NK-92 treated with Interleukin-12 subunit alpha and Interleukin-12 subunit beta, amount 100 ng/mL, for 24 hours (cell line): ENCODE results near the gene EGFLAM.
"Not testable (repeated sequence)": the region's sequence is repeated elsewhere in the genome, so short reads cannot be mapped to it uniquely, and the experiment has no call there.

Source experiments
- DNase-seq: peaks from one replicate; lab custom pipeline; 2025; lab: John Stamatoyannopoulos, UW

EGFLAM gene

DNA sequence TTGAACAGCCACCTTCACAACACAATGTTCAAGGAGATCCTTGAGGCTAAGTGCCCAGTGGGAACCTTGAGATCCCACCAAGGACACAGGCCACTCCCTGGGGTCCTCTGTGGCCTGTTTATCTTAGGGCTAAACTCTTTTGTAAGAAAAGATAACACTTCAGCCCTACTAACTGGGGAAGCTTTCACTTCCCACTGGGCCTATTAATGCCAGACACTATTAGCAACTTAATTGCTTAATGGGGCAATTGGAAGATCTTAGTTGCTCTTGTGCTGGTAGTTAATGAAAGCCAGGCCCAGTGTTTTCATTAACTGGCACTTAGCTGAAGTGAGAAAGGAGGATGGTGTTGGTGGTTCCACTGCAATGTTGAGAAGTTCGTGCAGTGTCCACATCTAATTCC is 117.1 kb downstream of the EGFLAM start:
- no peak for DNase-seq

DNA sequence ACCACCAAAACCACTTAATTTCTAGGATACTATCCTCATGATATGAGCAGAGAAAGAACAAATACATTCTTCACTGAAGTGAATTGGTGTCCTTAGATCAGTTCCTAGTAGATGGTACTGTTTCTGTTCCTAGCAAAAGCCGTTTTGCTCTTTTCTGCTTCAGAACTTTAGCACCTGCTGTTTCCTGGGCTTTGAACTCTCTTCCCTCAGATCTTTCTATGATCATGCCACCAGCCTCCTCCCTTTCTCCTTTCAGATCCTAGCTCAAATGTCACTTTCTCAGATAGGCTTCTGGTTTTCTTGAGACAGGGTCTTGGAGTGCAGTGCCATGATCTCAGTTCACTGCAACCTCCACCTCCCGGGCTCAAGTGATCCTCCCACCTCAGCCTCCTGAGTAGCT is 118.0 kb downstream of the EGFLAM start:
- DNase-seq = no peak

DNA sequence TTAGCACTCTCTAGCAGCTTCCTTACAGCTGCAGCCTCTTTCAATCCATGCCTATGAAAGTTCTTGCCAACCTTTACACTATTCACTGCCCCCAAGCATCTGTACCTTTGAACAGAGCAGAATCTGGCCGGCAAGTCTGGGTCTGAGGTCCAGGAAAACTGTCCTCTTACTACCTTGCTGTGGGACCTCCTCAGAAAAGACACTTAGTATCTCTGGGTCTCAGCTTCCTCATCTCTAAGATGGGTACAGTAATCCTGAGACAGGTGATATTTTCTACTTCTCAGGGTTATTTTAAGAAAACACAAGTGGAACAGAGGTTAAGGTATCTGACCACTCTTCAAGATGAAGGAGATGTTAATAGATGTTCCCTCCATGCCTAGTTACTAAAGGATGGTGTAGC is 120.2 kb downstream of the EGFLAM start:
- DNase-seq = no peak

DNA sequence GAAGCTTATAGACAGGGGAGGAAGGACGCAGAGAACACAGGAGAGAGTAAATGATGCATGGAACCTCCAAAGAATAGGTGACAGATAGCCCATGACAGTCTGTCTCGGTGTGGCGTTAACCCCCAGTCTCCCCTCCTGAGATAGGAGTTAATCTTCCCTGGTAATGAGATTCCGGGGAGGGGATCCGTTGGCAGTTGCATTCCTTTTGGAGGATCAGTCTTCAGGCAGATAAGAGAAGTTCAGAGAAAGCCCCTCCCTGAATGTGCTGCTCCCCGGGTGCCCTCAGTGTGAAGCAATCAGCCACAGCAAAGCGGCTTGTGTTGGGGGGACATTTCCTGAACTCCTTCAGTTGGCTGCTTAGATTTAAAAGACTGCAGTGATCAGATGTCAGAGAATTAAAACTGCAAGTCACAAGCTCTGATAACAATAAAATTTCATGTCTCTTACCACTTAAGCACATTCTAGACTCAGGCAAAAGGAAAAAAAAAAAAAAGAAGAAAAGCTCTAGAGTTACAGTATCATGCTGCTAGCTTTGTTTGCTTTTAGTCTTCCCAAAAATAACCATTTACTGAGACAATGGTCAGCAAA is 121.1 kb downstream of the EGFLAM start:
- no peak for DNase-seq

DNA sequence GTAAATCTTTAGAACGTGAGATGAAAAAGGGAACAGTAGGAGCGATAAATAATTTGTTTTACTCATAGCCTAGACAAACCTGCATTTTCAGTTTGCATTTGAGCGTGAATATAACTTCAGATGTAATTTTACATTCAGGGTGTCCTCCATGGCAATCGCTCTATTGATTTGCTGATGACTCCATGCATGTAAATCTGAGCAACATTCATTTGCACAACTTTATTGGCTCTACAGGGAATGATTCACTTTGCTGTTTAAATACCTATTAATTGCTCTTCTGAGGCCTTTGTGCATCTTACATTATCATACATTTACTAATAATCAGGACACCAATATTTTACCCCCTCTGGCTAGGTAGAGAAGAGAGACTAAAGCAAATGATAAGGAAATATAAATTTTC is 122.2 kb downstream of the EGFLAM start:
- no peak for DNase-seq

DNA sequence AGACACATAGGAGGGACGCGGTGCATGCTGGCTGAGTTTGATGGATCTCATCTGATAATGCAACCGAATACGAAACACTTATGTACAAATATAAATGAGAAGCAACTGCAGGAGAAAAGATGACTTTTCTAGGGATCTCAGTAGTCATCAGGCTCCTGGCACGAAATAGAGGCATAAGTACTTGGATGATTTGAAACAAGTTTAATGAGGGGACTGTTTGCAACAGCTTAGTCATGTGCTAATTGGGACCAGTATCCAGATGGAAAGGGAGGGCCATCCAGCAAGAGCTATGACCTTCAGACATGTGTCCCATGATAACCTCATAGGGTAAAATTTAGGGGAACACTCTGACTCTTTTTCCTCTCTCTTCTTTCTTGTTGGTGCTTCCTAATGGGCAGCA is 123.0 kb downstream of the EGFLAM start:
- DNase-seq = no peak

DNA sequence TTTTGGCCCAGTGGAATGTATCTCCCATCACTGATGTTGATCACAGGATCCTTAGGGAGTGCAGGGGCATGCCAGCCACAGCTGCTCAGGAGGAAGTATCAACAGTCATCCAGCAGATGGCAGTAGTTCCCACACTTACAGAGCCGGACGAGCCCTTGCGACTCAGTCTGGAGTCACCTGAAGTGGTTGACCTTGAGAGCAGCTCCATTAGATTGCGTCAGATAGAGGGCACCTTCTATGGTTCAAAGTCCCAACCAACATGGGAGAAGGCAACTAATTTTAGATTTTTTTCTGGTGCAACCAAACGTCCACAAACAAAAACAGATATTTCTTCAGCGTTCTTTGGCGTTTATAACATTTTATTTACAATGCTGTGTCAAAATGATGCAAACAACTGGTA is 124.5 kb downstream of the EGFLAM start:
- DNase-seq = peak; percentile 49

DNA sequence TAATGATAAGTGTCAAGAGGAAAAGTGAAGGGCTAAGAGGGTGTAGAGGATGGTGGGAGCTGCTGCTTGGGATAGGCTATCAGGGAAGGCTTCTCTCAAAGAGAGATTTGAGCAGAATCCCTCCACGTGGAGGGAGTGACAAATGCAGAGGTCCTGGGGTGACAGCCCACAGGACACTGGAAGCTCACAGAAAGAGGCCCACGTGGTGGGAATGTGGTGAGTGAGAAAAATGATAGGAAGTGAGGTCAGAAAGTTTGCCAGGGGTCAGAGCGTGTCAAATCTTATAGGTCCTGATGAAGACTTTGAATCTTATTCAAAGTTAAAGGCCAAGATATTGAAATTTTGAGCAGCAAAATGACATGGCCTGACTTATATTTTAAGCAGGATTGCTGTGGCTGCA is 125.3 kb downstream of the EGFLAM start:
- no peak for DNase-seq

DNA sequence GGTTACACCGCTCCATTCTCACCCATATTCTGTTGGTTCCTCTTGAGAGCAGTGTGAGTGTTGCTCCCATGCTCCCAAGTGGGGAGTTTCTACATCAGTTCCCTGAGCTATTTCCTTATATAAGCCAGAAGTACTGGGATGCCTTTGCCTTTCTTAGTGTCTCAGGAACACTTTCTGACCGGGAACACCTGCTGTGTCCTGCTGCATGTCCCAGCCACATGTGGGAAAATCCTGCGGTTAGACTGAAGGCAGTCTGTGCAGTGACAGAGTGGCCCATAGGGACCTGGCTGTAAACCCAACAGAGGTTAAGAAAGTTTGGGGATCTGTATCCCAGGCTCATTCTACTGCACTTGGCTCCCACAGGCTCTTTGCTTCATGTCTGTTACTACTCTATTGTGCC is 126.0 kb downstream of the EGFLAM start:
- no peak for DNase-seq

DNA sequence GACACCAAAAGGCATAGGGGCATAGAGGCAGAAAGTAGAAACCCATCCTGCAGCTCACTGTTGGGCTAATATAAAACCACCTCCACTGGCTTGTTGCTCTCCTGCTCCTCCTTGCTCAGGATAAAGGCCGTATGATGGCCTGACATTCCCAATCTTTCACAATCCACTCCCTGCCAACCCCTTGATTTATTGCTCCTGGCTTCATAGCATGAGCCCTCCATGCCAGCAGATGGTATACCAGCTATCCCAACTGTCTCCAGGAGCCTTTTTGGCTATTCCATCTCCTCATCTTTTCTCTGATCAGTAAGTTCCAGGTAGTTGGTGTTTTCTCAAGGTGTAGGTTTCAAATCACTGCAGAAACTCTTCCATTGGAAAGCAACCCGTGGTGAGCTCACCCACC is 128.8 kb downstream of the EGFLAM start:
- no peak for DNase-seq

DNA sequence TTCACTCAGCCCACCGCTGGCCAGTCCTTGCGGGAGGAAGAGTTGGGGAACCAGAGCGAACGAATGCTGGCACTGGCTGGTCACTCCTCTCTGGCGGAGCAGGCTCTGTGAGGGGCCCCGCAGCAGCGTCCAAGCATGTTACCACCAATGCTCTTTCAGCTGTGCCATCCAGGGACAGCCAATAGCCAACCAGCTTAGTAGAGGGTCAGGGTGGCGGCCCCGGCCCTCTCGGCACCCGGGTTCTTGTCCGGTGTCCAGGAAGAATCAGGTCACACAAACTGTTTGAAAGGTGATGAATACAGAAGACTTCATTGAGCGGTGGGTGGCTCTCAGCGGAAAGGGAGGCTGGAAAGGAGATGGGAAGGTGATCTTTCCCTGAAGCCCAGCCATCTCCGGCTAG is 135.3 kb downstream of the EGFLAM start:
- DNase-seq = no peak

DNA sequence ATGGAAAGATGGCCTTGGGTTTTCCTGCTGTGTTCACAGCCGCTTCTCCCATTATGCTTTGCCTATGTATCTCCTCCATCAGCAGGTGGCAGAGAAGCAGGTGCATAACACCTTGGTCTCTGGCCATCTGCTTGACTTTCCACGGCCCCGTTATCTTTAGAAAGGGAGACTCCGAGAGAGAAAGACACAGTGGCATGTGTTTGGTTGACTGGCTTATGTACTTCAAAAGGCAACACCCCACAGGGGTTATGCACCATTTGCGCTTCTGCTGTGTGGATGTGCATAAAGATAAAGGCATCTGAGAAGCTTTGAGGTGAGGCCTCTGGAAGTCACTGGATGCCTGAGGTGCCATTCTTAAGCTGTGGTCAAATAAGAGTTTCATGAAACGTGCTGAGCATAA is 138.4 kb downstream of the EGFLAM start:
- DNase-seq = no peak

DNA sequence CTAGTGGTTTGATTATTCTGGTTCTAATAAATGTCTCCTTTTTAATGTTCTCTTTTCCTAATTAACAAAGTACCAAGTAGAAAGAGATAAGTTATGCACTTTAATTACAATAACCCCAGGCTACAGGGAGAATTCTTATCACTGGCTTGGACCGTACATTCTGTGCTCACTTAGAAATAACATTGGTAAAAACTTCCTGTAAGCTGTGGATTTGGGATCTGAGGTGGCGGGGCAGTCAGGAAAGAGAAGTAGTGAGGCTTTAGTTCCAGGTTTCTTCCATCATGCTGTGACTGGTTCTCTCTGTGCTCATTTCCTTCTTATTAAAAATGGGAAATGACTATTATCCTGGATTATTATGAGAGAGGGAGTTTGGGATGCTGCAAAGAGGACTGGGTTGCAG is 142.0 kb downstream of the EGFLAM start:
- no peak for DNase-seq

DNA sequence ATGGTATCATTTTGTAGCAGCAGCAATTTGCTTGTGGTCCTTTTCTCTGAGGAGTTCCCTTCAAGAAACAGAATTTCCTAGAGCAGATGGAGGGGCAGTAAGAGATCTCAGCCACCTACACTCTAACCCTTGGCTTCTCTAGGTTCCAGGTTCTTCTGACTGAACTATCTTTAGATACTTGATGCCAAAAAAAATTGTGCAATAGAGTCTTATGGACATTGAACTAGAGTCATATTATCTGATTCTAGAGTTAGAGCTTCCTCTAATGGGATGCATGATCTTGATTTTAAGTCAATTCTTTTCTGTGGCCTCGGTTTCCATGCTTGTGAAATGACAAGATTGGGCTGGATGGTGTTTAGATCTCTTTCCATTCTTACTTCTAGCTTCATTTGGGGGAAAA is 142.8 kb downstream of the EGFLAM start:
- no peak for DNase-seq

DNA sequence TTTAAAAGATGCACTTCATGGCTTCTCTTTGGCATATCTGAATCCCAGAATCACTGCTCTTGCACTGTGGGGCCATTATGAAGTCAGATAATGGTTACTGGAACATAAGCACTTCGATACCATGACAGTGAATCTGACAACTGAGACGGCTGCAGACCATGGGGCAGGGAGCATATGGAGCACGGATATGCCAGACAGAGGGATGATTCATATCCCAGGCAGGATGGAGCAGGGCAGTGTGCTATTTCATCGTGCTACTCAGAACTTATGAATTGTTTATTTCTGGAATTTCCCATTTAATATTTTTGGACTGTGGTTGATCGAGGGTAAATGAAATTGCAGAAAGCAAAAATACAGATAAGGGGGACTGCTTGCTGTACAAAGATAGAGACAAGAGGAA is 145.0 kb downstream of the EGFLAM start:
- DNase-seq = no peak

DNA sequence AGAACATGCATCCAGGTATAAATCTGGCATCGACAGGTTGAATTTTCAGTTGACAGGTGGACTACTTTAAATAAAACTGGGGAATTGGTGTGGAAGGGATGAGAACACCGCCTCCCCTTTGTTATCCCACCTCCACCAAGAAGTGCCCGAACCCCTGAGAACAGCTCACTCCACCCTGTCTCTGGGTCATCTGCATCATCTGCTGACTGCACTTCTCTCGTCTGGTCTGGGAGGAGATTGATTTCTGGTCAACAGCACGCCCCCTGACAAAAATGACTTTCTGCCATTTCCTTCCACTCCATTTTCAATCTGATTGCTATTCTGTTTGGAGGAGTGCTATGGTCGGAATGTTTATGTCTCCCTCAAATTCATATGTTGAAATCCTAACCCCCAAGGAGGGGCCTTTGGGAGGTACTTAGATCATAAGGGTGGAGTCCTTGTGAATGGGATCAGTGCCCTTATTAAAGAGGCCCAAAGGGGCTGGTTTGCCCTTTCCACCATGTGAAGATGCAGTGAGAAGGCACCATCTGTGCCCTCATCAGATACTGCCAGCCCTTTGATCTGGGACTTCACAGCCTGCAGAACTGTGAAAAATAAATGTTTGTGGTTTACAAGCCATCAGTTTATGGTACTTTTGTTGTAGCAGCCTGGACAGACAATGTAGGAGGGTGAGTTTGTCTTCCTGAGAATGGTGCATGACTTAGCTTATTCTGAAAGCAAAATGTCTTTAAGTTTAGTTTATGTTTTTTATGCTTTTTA is 145.7 kb downstream of the EGFLAM start:
- DNase-seq = no peak

DNA sequence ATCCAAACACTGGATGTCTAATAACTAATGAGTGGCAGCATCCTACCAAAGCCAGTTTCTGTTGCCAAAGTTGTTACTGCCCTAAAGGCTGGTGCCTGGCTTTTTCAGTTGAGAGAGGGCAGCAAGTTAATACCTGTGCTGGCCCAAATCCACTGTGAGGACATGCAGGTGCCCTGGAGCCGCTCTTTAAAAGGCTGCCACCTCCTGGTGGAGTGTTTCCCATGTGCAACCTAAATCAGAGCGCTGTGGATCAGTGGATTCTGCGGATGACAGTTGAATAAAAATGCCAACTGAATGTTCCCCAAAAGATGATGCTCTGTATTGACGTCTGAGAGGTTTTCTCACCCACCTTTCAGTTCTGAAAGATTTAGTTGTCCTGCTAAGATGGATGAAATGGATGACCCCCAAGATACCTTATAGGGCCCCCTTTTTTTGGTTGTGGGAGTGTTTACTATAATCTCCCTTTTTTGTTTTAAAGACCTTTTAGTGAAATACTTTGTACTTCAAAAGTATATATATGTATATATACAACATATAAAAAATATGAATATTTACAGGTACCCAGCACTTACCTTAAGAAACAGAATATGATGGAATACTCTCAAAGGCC is 146.4 kb downstream of the EGFLAM start:
- DNase-seq = no peak

DNA sequence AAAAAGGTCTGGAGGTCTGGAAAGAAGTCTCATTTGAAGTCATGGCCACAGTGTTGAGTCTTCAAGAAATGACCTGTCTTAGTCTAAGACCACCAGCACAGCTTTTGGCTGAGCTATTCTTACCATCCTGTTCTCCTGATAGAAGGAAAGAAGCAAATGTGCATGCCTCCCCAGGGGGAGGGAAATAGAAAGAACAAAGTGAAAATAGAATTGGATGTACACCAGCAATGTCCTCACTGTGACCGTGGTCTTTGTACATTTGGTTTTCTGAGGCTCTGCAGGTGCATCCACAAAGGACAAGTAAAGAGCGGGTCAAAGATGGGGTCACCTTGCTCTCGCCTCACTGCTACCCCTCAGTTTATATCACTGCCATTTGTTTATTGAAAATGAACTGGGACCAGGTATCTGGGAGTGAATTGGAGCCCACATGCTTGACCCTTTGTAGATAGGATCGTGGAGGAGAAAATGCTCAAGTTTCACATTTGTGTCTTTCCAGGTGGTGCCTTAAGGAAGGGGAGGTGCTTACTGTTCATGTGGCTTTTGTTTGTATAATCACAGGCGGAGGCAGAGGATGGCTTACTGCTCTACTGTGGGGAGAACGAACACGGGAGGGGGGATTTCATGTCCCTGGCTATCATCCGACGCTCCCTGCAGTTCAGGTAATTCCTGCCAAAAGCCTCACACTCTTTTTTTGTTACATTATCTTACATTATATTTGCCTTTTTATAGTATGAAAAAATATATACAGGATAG is 150.3 kb downstream of the EGFLAM start:
- DNase-seq = no peak

DNA sequence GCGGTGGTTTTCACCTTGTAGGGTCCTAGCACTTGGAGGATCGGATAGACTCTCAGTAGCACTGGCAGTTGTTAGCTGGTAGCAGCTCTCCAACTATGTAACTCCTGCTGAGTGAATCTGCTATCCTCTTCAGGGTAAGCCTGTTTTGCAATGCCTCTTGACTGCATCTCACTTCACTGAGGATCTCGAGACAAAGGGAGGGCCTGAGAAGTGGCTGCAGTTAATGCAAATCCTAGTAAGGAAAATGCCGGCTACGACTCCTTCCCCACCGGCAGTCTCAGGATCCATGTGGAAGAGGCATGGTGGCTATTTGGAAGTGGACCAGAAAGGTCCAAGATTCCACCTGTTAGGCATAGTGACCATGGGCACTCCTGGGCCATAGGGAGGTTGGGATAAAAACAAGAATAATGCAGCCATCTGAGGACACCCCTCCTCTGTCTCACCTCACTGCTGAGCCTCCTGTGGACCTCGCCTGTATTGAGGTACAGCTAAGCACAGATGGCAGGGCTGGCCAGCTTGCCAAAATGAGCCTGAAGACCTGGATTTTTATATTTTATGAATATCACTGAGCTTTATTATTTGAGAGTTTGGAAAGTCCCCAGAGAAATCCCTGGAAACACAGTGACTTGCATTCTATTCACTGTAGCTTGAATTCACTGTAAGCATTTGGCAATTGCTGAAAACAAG is 152.1 kb downstream of the EGFLAM start:
- DNase-seq = no peak

DNA sequence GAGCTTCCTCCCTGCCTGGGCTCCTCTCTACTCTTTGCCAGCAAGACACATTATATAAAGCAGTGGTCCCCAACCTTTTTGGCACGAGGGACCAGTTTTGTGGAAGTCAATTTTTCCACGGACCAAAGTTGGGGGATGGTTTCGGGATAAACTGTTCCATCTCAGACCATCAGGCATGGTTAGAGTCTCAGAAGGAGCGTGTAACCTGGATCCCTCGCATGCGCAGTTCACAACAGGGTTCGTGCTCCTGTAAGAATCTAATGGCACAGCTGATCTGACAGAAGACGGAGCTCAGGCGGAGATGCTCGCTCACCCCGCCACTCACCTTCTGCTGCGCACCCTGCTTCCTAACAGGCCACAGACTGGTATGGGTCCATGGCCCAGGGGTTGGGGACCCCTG is 155.3 kb downstream of the EGFLAM start:
- DNase-seq = no peak

DNA sequence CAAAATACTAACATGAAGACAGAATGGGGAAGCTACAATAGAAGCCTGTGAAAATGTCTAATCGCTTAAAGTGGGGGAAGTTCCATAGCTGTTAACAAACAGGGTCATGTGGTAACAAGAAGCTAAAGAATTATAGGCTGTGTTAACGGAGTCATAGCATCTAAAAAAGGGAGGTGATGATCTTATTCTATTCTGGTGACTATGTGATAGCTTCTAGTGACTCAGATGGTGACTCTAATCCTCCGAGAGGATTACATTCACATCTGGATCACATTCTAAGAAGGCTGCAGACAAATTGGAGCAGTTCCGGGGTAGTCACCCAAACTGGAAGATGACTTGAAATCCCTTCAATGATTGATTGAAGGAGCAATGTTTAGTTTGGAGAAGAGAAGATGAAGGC is 156.0 kb downstream of the EGFLAM start:
- DNase-seq = no peak

DNA sequence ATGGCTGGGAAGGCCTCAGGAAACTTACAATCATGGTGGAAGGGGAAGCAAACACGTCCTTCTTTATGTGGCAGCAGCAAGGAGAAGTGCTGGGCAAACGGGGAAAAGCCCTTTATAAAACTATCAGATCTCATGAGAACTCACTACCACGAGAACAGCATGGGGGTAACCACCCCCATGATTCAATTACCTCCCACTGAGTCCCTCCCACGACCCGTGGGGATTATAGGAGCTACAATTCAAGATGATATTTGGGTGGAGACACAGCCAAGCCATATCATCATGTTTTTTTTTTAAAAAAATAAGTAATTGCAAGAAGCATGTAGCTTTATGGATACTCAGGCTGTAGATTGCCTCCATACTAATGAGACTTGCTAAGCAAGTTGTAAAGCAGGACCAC is 157.4 kb downstream of the EGFLAM start:
- not testable (repeated sequence) for DNase-seq
